GM21619 (cell line): ENCODE measurements around the gene BEND7.

Experiments used
- ATAC-seq: cut with Tn5 transposase; IDR thresholded peaks from one replicate; pipeline ENCODE4 v1.9.1; 2021; ENCODE audit not compliant: unreplicated experiment

BEND7 gene

DNA sequence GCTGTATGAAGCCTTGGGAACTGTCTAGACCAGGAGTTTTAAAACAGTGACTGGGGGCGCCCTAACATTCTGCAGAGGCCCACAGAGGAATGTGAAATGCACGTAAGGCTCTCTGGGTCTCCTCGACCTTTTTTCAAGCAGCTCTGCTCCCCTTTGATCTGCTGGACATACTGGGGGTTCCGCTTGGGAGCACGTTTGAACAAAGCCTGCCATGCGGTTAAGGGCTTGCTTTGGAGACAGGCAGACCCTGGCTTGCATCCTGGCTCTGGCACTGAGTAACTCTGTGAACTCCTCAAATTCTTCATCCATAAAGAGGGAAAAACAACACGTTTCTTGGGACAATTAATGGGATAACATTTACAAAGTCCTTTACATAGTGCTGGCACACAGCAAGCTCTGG, 7.8 kb downstream of the BEND7 start:
- no peak for ATAC-seq

DNA sequence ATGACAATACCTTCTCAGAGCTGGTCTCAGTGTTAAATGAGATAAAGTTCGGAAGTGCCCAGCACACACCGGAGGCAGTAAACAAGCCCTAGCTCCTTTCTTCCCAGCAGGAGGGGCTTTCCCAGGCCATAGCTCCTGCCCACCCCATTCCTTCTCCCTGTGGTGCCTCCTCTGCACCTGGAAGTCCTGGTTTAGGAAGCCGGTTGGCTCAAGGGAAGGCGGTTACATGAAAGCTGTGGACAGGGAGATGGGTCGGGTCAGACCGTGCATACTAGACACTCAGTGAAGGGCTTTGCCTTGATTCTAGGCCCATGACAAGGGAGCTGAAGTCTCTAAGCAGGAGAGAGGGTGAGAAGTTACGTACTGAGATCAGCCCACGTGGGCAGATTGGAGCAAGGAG, 8.6 kb downstream of the BEND7 start:
- no peak for ATAC-seq

DNA sequence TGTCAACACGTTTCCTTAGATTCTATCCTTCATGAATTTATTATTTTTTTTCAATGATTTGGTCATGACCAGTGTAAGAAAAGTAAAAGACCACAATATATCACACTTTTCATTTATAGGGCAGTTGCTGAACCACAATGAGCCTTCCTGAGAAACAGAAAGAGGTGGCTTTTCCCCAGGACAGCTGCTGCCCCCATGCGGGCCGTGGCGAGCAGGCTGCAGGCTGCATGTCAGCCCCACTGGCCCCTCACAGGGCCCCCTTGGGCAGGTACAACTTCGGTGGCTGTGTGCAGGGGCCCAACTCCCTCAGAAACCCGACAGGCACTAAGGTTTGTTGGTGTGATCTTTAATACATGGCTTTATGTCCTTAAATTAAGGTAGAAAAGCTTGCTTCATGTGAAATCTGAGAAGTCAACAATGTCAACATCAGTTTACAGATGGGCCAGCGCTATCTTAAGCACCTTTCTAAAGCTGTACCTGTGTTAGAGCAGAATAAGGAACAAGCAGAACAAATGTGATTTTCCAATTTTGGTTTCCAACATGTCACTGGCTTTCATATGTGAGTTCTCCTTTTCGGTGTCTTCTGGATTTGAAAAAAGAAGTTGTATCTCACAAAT, 10.6 kb downstream of the BEND7 start:
- no peak for ATAC-seq

DNA sequence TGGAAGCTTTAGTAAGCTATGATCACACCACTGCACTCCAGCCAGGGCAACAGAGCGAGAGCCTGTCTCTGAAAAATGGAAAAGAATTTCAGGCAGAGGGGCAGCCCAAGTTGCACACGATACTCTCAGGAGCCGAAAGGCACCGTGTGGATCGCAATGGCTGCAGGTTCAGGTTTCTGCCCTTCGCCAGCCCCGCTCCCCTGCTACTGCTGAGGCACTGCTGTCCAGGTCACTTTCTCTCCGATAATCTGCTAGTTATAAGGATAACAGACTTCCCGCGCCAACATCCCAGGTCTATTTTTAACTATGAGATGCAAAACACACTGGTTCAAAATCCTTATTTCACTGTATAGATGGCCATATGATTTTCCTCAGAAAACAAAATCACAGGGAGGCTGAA, 11.1 kb downstream of the BEND7 start:
- ATAC-seq, result no peak

DNA sequence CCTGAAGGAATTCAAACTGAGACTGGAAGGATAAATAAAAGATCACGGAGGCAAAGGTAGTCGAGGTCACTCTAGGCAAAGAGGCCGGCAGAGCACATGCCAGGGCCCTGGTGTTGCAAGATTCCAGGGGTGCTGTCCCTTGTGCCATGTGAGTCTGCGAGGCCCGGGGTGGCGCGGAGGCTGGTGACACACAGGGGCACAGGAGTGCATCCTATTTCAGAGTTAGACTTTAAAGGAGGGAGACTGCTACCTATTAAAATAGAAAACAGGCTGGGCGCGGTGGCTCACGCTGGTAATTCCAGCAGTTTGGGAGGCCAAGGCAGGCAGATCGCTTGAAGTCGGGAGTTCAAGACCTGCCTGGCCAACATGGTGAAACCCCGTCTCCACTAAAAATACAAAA, 12.6 kb downstream of the BEND7 start:
- ATAC-seq, result no peak

DNA sequence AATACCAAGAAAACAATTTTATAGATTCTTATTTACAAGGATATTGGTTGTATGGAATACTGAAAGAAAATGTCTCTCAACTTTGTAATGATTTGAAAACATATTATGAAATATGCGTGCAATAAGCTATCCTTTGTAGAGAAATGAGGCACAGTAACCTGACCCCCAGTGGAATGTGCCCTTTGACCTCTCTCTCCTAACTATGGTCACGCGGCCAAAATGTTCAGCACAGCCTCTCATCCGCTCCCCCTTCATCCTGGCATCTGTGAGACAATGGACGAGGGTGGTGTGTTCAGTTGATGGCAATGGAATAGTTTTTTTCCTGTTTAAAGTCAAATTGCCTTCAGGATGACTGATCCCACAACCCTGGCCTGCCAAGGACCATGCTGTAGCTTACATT, 13.3 kb downstream of the BEND7 start:
- ATAC-seq, result no peak

- no peak for ATAC-seq
These were observed 14.5 kb downstream of the BEND7 start for GRCh38 chr10:13514296-13514695.

GRCh38 chr10:13512564-13512963, 16.2 kb downstream of the BEND7 start:
- ATAC-seq, result no peak

GRCh38 chr10:13511409-13511808, 17.4 kb downstream of the BEND7 start:
- ATAC-seq, result no peak

- no peak for ATAC-seq
These were observed 23.6 kb downstream of the BEND7 start for GRCh38 chr10:13505052-13505680.

GRCh38 chr10:13503745-13504463, 24.9 kb downstream of the BEND7 start:
- no peak for ATAC-seq

DNA sequence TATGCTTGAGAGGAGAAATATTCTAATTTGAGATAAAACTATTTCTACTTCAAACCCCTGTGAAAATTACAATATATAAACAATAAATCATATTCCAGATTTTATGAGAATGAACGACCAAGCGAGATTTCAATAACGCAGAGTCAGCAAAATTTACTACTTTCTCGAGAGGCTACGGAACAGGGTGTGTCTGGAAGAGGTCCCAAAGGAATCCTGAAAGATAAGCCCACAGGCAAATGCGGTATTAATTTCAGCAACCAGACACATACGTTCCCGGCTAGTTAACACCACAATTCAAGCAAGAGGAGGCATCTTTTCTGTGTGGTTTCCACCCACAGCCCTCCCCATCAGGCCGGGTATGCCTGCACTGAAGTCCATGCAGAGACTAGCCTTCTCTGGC, 26.4 kb downstream of the BEND7 start:
- no peak for ATAC-seq

- ATAC-seq, result no peak
These were observed 28.6 kb downstream of the BEND7 start for GRCh38 chr10:13500201-13500600.

DNA sequence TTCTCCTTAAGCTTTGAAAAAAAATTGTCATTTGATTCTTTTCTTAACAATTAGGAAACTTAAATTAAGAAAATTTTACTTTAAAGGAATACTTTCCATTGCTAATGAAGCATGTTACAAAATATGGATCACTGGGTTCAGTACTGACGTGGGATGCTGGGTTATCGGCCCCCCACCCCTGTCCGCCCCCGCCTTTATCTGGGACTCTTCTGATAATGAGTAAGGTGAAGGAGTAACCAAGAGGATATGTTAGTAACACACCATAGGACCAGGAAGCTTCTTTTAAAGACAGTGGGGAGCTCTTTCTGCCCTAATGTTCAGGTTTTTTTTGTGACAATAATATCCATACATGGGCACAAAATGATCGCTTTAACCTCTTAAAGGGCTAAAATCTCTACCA, 29.7 kb downstream of the BEND7 start:
- ATAC-seq, result no peak

DNA sequence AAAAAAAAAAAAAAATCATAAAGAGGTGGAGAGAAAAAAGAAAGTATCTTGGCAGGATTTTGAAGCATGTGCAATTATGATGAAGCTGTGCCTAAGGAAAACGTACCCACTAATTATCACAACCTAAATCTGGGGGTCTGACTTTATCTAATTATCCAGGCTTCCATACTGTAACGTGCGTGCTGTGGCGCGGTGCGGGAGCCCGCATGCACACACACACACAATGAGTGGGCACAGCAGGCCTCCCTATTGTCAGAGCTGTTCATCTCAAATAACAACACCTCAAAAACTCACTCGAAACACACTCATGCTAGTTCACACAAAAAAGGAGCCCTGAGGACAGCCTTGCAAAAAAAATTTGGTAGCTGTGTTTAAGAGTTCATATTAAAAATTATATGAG, 31.9 kb downstream of the BEND7 start:
- no peak for ATAC-seq

DNA sequence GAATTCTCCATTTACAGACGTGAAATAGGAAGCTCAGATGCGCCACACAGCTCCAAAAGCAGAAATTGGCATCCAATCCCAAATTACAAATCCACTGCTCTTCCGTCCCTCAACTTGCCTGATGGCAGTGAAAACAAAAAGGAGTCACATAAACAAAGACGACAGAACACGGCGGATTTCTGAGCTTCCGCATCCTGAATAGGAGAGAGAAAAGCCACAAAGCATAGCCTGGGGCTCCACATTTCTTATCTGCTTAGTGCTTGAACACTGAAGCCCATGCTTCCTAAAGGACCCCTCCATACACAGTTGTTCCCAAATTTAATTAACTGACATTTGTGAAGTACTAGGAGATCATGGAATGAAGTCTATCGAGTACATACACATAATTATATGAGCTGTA, 32.6 kb downstream of the BEND7 start:
- no peak for ATAC-seq

DNA sequence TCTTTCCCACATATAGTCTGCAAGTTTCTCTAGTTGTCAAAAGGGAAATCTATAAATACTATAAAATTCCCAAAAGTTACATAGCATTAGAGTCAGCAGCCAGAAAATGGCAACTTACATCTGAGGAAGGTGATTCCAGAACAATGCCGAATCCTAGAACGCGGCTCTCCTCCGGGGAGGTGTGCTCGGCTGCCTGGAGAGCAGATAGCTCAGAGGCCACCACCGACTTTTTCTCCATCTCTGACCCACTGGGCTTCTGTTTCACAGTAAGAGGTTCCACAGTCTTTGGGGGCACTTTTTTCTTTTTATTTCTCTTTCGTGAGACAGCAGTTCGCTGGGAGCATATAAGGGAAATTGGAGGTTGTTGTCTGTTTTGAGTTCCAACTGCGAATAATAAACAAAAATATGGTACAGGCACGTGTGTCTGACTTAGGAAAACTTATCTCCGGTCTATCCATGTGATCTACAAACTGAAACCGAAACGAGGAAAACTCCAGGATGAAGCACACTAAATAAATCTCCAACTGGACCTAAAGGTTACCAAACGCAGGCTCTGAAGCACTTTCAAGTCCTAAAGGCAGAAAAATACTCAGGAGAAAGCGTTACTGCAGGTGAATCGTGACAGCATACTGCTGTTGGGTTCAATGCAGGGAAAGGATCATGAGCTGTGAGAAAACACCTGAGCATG, 36.2 kb downstream of the BEND7 start:
- no peak for ATAC-seq

GRCh38 chr10:13491747-13492360, 37.0 kb downstream of the BEND7 start:
- ATAC-seq, result no peak

DNA sequence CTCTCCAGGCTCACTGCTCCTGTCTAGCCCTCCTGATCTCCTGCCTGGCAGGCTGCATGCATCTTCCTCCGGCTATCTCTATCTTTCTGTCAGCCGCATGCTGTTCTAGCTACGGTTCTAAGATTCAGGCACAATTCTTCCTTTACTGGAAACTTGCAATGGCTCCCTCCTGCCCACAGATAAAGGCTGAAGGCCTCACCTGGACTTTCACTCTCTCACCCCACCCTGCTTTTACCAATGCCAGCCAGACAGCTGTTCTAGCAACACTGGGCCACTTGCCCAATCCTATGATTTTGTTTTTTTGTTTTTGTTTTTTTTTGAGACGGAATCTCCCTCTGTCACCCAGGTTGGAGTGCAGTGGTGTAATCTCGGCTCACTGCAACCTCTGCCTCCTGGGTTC, 38.3 kb downstream of the BEND7 start:
- ATAC-seq, result no peak

DNA sequence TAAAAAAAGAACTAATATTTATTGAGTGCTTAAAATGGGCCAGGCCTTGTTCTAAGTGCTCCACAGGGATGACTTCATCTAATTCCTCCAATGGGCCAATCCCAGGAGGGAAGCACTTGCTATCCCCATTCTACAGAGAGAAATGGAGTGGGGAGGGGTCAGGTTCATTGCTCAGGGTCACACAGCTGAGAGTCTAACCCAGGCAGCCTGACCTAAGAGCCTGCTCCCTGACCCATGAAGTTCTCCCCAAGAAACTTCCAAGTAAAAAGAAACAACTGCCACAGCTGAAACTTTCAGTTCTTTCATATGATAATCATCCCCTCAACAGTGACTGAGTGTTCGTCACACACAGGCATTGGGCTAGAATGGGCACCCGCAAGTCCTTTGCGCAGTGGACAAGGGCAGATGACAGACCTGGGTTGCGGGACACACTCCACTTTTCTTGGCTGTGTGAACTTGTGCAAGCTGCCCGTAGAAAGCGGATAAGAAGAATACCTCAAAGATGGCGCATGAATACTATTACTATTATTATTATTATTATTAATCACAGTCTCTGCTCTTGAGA, 39.7 kb downstream of the BEND7 start:
- ATAC-seq, result no peak

- ATAC-seq, result no peak
These were observed 43.2 kb downstream of the BEND7 start for GRCh38 chr10:13485623-13486022.
